Keratinocyte (primary cell): ENCODE data around the gene KIF16B. TPM values are rescaled to one million over a fixed set of nuclear protein-coding genes. Genes with fewer than 3 reads are reported as not detected.

Experiments
- DNase-seq: peaks from one replicate; pipeline ENCODE4 v3.0.0-alpha.2; 2011; ENCODE audit warnings: low read depth, missing footprints, low spot score
- FAIRE-seq: peaks from 2 replicates; lab custom pipeline; 2011; peaks lifted over from hg19 to GRCh38; lab: Jason Lieb, UNC
- H2AFZ ChIP-seq: 2 replicates; pipeline ENCODE4 v1.6.0; 2012; ENCODE audit warnings: low read length, control low read depth, inconsistent platforms; ENCODE audit not compliant: control insufficient read depth
- H3K27ac ChIP-seq: 2 replicates; pipeline ENCODE4 v1.5.1; 2011; ENCODE audit warnings: low read length; ENCODE audit not compliant: control insufficient read depth, insufficient read depth
- H3K27me3 ChIP-seq: 3 replicates; pipeline ENCODE4 v1.6.0; 2011; ENCODE audit warnings: low read length; ENCODE audit not compliant: control insufficient read depth, insufficient read depth; ENCODE audit errors: extremely low read depth
- H3K36me3 ChIP-seq, 2 experiments: 2 replicates in 1 of 2; 3 replicates in 1 of 2; pipeline ENCODE4 v1.5.1; 2011; ENCODE audit warnings: low read length in 2 of 2, mild to moderate bottlenecking in 1 of 2; ENCODE audit not compliant: control insufficient read depth in 2 of 2, insufficient read depth in 2 of 2; ENCODE audit errors: extremely low read depth in 1 of 2
- H3K4me1 ChIP-seq: 3 replicates; pipeline ENCODE4 v1.5.1; 2011; ENCODE audit warnings: low read length; ENCODE audit not compliant: control insufficient read depth, insufficient read depth; ENCODE audit errors: extremely low read depth
- H3K4me2 ChIP-seq: 3 replicates; pipeline ENCODE4 v1.6.0; 2011; ENCODE audit warnings: low read depth, low read length; ENCODE audit not compliant: control insufficient read depth, insufficient read depth; ENCODE audit errors: extremely low read depth
- H3K4me3 ChIP-seq, 3 experiments: fragments of 200-600 bp in 1 of 3; sonication (generic) in 1 of 3; 2 replicates in 2 of 3; 3 replicates in 1 of 3; pipeline ENCODE4 v1.5.1; 2011 to 2016; ENCODE audit warnings: low read length in 3 of 3, mild to moderate bottlenecking in 3 of 3, control low read depth in 2 of 3, inconsistent platforms in 1 of 3, low read depth in 1 of 3, mixed read lengths in 1 of 3, mixed run types in 1 of 3, moderate library complexity in 1 of 3; ENCODE audit not compliant: control insufficient read depth in 2 of 3, insufficient read depth in 2 of 3; ENCODE audit errors: extremely low read depth in 1 of 3
- H3K79me2 ChIP-seq: 2 replicates; pipeline ENCODE4 v1.6.0; 2012; ENCODE audit warnings: low read length; ENCODE audit not compliant: control insufficient read depth, insufficient read depth
- H3K9ac ChIP-seq: 3 replicates; pipeline ENCODE4 v1.6.0; 2011; ENCODE audit warnings: low read length; ENCODE audit not compliant: control insufficient read depth, insufficient read depth; ENCODE audit errors: extremely low read depth
- H3K9me1 ChIP-seq: 3 replicates; pipeline ENCODE4 v1.6.0; 2011; ENCODE audit warnings: low read length; ENCODE audit not compliant: control insufficient read depth, insufficient read depth; ENCODE audit errors: extremely low read depth
- H3K9me3 ChIP-seq: 2 replicates; pipeline ENCODE4 v1.5.1; 2012; ENCODE audit warnings: low read depth, low read length; ENCODE audit not compliant: control insufficient read depth
- H4K20me1 ChIP-seq: 3 replicates; pipeline ENCODE4 v1.6.0; 2011; ENCODE audit warnings: low read length; ENCODE audit not compliant: control insufficient read depth, insufficient read depth; ENCODE audit errors: extremely low read depth
- CTCF ChIP-seq, 3 experiments: IDR thresholded peaks in 1 of 3; conservative IDR thresholded peaks in 1 of 3; optimal IDR thresholded peaks in 1 of 3; 2 replicates in 2 of 3; 3 replicates in 1 of 3; pipeline versions ENCODE3 to v1.5.1; 2011; ENCODE audit warnings: low read length in 3 of 3, mild to moderate bottlenecking in 3 of 3, moderate library complexity in 2 of 3, control low read depth in 1 of 3, inconsistent platforms in 1 of 3; ENCODE audit not compliant: insufficient read depth in 2 of 3; ENCODE audit errors: extremely low read depth in 1 of 3
- EZH2 ChIP-seq: IDR thresholded peaks from one replicate; pipeline ENCODE4 v1.6.1; 2012; ENCODE audit warnings: inconsistent platforms, mild to moderate bottlenecking, low read length, moderate library complexity
- dilution Hi-C: fragments of 300-500 bp; cut with MboI; formaldehyde crosslinking; loops from one replicate; pipeline ENCODE4 v1.7.0; 2020; ENCODE audit warnings: low sequenced_read_pairs; ENCODE audit not compliant: extremely low pct_ligation_motif_present
- polyA plus RNA-seq, 5 experiments: library from polyadenylated mRNA; depleted of rRNA in 3 of 5; stranded (reverse) in 3 of 5; stranded (forward) in 1 of 5; unstranded in 1 of 5; fragments of >200 nt; gene quantifications; 1 replicate in 1 of 5; 2 replicates in 3 of 5; 3 replicates in 1 of 5; pipeline versions ENCODE4 v1.2.1 to v1.2.3, GENCODE V29; 2011 to 2012; ENCODE audit warnings: missing spikeins in 2 of 5, low read depth in 1 of 5, low replicate concordance in 1 of 5

The KIF16B gene
- polyA plus RNA-seq, 1 donor (not counting 4 experiments of a cell fraction or from before 2014, with no cell fraction given): 16.1 TPM

- Histone ChIP-seq H3K9me3 (no peaks in the 10 kb centered on the region), H3K4me3 (no peak overlapping the region), H3K36me3 (peaks cover 2 to 6% of the 10 kb centered on the region in 2 experiments), H3K27me3 (no peaks in the 10 kb centered on the region), H3K9me1 (no peaks in the 10 kb centered on the region), H3K9ac (no peak overlapping the region), H3K4me2 (no peak overlapping the region), H3K4me1 (no peaks in the 10 kb centered on the region), H3K27ac (no peak overlapping the region), H4K20me1 (no peaks in the 10 kb centered on the region), H2AFZ (no peak overlapping the region), H3K79me2 (no peaks in the 10 kb centered on the region)
- no peak for FAIRE-seq
- no peak for TF ChIP-seq CTCF (optimal IDR thresholded peaks at IDR 0.05 in 1 of 3, IDR thresholded peaks at IDR 0.05 in 1 of 3, conservative IDR thresholded peaks at IDR 0.05 in 1 of 3; ENCODE audit: extremely low read depth in 1 of 3, insufficient read depth in 2 of 3, low read length in 3 of 3)
- no peak for TF ChIP-seq EZH2
- DNase-seq: no peak
- dilution Hi-C loops: no loop called here
These were observed 75.4 kb downstream of the KIF16B start for GRCh38 chr20:16497896-16498295.

- DNase-seq (no peak), FAIRE-seq (no peak)
- Histone ChIP-seq H3K4me2 (no peak overlapping the region), H4K20me1 (no peaks in the 10 kb centered on the region), H3K79me2 (no peaks in the 10 kb centered on the region), H3K9ac (no peak overlapping the region), H3K4me1 (no peaks in the 10 kb centered on the region), H3K27ac (no peak overlapping the region), H3K9me1 (no peaks in the 10 kb centered on the region), H3K4me3 (no peak overlapping the region), H3K27me3 (no peaks in the 10 kb centered on the region), H3K36me3 (peaks cover 2 to 13% of the 10 kb centered on the region in 2 experiments), H3K9me3 (no peaks in the 10 kb centered on the region), H2AFZ (no peak overlapping the region)
- TF ChIP-seq CTCF (optimal IDR thresholded peaks at IDR 0.05 in 1 of 3, IDR thresholded peaks at IDR 0.05 in 1 of 3, conservative IDR thresholded peaks at IDR 0.05 in 1 of 3; ENCODE audit: extremely low read depth in 1 of 3, insufficient read depth in 2 of 3, low read length in 3 of 3): no peak
- no peak for TF ChIP-seq EZH2
- dilution Hi-C loops: no loop called here
These were observed 79.8 kb downstream of the KIF16B start for GRCh38 chr20:16493486-16493885.
